HG02763 (cell line): Measurements from ENCODE around the gene RAPGEFL1.
"Not testable (repeated sequence)": the region's sequence is repeated elsewhere in the genome, so short reads cannot be mapped to it uniquely, and the experiment has no call there.

ENCODE experiments used
- ATAC-seq: cut with Tn5 transposase; IDR thresholded peaks from one replicate; pipeline ENCODE4 v1.9.1; 2021; ENCODE audit warnings: mild to moderate bottlenecking, moderate library complexity; ENCODE audit not compliant: unreplicated experiment

The RAPGEFL1 gene

GRCh38 chr17:40173091-40173777 lies 4.0 kb upstream of the RAPGEFL1 start:
- ATAC-seq, result no peak

GRCh38 chr17:40173778-40174135 lies 3.5 kb upstream of the RAPGEFL1 start:
- ATAC-seq, result no peak

GRCh38 chr17:40174514-40174913 lies 2.8 kb upstream of the RAPGEFL1 start:
- ATAC-seq, result no peak

DNA sequence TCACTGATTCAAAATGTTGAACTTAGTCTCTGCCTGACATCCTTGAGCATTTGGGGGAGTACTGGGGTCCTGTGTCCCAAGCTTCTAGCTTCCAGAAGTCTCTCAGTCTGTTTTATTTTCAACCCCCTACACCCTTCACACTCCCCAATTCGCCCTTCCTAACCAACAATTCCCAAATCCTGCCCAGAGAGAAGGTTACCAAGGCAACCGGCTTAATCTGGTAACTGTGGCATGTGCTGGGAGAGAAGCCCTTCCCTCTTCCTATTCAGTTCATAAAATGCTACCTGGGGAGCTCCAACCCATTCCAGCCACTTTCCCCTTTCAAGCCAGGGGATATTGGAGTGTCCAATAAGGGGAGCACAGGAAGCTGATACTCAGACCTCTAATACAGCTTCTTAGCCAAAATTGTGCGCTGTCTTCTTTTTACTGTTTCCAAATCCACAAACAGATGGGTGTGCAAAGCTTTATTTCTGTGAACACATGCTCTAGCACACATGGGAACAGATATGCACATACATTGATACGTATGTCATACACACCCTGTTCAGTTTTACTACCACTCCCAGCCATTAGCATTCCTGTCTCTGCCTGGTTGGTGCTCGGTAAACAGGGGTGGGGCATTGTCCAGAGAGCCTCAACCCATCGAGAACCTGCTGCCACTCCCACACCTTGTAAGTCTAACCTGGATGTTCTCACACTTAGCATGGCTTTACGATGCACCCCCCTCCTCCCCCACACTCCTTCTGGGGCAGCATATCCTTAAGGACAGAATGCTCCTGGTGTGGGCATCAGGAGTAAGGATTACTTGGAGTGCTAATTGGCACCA lies 1.1 kb upstream of the RAPGEFL1 start:
- no peak for ATAC-seq

- no peak for ATAC-seq
Observed at GRCh38 chr17:40176754-40177110, 538 bp upstream of the RAPGEFL1 start.

- ATAC-seq, result no peak
Observed at GRCh38 chr17:40178021-40178601, 841 bp downstream of the RAPGEFL1 start.

DNA sequence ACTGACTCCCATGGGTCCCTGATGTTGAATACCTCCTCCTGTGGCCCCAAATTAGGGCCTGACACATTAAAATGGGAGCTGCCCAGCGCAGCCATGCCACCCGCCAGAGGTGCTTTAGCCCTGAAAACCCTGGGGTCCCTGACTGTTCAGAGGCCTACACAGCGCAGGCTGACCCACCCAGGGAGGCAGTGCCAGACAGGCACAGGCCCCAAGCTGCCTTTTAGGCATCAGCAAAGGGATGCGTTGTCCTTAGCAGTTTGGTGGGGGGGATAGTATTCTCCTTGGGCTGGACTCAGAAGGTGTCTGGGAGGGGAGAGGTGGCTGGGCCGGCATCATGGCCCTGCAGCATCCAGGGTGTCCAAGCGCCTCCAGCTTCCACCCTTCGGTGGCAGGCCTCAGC lies 1.4 kb downstream of the RAPGEFL1 start:
- ATAC-seq, result no peak

DNA sequence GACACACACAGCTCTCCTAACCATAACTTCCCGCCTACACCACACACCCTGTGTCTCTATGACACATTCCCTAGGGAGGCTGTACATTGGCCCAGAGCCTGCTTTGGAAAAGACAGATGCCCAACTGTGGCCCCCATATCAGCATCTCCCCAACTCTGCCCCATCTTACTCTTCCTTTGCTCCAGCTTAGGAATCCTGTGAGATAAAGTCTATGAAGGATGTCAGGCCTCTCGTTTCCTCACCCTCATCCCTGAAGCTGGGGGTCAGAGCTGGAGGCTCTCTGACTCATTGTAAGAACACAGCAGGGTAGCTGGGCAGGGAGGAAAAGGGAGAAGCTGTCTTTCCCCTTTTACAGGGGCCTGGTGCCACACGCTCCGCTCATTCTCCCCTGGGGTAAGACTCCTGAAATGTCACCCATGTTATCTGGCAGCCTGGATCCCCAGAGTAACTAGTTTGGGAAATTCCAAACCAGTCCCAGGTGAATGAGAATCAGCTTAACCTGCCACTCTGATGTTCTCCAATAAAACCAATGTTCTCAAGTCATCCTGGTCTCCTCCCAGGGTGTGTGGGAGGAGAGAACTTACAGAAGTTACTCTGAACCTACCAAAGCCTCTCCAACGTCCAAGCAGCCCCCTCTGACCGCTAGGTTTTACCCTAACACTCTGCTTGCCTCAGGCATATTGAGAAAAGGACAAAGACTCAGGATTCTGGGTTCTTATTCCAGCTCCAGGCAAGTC lies 2.8 kb downstream of the RAPGEFL1 start:
- ATAC-seq, result no peak

- no peak for ATAC-seq
Observed at GRCh38 chr17:40180694-40181093, 3.4 kb downstream of the RAPGEFL1 start.

- ATAC-seq, result no peak
Observed at GRCh38 chr17:40181205-40181604, 3.9 kb downstream of the RAPGEFL1 start.

- no peak for ATAC-seq
Observed at GRCh38 chr17:40182606-40183005, 5.3 kb downstream of the RAPGEFL1 start.

DNA sequence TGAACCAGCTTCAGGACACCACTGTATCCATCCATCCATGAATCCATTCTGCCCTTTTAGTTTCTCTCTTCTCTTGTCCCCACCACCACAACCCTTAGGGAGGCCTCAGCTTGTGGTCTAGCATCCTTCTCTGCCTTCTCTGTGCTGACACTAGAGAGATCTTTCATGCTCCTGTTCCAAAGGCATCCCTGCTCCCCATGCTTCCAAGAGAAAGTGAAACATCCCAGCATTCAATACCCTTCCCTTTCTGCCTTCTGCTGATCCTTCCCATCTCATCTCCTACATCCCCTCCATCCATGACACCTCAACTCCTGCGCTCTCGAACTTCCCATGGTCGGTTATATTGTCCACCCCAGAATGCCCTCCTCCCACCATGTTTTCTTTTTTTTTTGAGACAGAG lies 10.0 kb downstream of the RAPGEFL1 start:
- ATAC-seq, result no peak

DNA sequence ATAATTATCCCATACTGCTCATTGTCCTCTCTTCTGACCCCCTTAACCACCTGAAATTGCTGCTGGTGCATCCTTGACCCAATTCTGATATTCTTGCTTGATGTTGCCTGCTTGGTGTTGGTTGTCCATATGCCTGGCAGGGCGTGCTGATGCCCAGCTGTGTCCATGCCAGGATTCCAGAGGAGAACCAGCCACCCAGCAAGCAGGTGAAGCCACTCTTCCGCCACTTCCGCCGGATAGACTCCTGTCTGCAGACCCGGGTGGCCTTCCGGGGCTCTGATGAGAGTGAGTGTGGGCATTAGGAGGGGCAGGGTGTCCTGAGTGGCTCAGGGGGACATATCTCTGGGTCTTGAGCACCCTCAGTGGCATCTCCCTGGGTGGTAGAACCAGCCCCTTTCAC lies 11.4 kb downstream of the RAPGEFL1 start:
- ATAC-seq, result no peak

DNA sequence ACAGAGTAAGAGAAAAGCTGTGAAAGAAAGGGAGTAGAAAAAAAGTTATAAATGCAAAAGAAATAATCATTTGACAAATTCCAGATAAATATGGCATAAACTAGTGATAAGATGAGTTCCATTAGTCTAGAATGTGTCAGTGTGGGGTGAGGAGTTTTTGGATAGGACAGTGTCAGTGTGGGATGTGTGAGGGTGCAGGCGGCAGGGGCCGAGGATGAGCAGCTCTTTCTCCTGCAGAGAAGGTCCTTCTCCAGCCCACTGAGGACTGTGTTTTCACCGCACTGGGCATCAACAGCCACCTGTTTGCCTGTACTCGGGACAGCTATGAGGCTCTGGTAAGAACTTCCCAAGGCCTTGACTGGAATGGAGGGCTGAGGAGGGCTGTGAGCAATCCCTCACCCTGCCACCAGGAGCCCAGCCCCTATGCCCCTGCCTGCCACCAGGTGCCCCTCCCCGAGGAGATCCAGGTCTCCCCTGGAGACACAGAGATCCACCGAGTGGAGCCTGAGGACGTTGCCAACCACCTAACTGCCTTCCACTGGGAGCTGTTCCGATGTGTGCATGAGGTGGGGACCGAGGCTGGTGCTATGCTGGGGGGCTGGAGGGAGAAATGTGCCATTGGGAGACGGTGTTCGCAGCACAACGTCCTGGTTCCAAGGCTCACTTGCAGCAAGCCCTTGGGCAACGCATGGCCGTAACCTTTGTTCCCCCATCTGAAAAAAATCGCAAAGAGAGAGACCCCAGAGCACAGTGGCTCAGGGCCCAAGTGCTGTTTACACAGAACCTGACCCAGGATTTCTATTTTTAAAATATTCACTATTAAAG lies 13.1 kb downstream of the RAPGEFL1 start:
- no peak for ATAC-seq

GRCh38 chr17:40191237-40192208 lies 14.3 kb downstream of the RAPGEFL1 start:
- peak; percentile 52 for ATAC-seq

DNA sequence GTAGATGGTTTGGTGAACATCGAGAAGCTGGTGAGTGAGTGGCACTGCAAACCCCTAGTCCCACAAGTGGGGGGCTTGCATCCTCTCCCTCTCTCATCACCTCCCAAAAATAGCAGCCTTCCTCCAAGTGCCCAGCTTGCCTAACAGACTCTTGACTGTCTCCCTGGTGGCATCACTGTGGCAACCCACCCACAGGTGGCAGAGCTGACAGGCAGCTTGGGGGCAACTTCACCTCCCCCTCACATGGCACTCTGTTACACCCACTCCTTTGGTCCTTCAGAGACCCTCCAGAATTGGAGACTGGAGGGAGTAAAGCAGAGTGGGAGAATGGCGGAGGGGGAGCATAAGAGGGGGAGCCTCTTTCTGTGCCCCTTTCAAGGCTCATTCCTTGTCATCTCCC lies 15.7 kb downstream of the RAPGEFL1 start:
- ATAC-seq, result no peak

GRCh38 chr17:40194821-40195220 lies 17.6 kb downstream of the RAPGEFL1 start:
- no peak for ATAC-seq

- ATAC-seq, result no peak
Observed at GRCh38 chr17:40197550-40197949, 20.3 kb downstream of the RAPGEFL1 start.

GRCh38 chr17:40197965-40198456 lies 20.7 kb downstream of the RAPGEFL1 start:
- not testable (repeated sequence) for ATAC-seq
